ENCODE results near the gene RARB. TPM values are rescaled to one million over a fixed set of nuclear protein-coding genes. Genes with fewer than 3 reads are reported as not detected.

RARB gene
- total and polyA plus RNA-seq, 9 donors = 3.5 to 13.4 (median 7.9) TPM

DNA sequence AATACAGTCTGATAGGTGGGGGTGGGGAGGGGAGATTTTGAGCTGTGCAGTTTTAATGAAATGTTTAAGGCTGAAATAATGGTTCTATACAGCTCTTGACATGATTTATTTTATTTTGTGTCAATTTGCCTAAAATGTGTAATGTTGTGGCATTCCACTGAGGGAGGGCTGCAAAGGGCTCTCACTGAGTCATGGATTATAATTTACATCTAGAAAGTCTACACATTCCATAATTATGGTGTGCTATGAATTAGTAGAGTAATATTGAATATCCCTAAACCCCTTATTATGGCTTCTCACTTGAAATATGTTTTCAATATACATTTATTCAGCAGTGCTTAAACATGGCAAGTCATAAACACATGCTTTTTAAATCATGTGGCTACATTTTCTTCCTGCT, 103.9 kb downstream of the RARB start:
- DNase-seq = no peak
- no peaks in the 10 kb centered on the region for H3K9me3 ChIP-seq
- no peaks in the 10 kb centered on the region for H3K4me1 ChIP-seq (ENCODE audit: insufficient read depth)
- no peaks in the 10 kb centered on the region for H3K27me3 ChIP-seq
- no peak overlapping the region for H3K4me3 ChIP-seq
- intact Hi-C loops (cut with DNase I) = no loop called here
- TF ChIP-seq, protein P1, sequence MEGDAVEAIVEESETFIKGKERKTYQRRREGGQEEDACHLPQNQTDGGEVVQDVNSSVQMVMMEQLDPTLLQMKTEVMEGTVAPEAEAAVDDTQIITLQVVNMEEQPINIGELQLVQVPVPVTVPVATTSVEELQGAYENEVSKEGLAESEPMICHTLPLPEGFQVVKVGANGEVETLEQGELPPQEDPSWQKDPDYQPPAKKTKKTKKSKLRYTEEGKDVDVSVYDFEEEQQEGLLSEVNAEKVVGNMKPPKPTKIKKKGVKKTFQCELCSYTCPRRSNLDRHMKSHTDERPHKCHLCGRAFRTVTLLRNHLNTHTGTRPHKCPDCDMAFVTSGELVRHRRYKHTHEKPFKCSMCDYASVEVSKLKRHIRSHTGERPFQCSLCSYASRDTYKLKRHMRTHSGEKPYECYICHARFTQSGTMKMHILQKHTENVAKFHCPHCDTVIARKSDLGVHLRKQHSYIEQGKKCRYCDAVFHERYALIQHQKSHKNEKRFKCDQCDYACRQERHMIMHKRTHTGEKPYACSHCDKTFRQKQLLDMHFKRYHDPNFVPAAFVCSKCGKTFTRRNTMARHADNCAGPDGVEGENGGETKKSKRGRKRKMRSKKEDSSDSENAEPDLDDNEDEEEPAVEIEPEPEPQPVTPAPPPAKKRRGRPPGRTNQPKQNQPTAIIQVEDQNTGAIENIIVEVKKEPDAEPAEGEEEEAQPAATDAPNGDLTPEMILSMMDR (IDR thresholded peaks at IDR 0.05) = no peak
- TF ChIP-seq EP300 (IDR thresholded peaks at IDR 0.05) = no peak
- no peak for TF ChIP-seq POLR2A (IDR thresholded peaks at IDR 0.05)
- H3K36me3 ChIP-seq = no peaks in the 10 kb centered on the region
- no peak overlapping the region for H3K27ac ChIP-seq

DNA sequence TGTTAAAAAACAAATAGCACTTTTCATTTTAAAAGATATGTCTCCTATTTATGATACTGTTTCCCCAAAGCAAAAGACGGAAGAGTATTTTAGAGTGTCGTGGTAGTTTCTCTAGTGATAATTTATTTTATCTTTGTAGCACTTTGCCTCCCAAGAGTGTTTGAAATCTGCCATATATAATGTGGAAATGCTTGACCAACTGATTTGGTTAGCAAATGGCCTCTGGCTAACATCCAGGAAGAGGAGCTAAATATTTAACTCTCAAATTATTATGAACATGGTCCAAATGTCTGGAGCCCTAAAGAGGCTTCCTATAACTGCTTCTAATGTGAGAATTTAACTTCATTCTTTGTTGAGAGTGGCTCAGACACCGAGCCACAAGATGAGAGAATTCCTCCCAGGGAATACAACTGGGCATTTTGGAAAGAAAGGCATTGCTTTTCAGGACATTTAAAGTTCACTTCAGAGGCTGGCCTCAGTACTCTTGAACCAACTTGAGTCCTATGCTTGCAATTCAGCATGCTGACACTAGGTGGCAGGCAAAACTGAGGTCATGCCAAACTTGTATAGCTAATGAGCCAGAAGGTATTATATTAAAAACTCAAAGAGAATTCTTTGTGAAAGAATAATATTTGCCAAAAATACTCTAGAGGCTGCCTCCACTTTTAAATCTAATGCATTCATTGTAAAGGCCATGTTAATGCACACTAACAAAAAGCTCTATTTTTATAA, 104.5 kb downstream of the RARB start:
- no peaks in the 10 kb centered on the region for H3K27me3 ChIP-seq
- H3K4me3 ChIP-seq = no peak overlapping the region
- 80 to 86% (median 85%) methylated on average over 3 of the region's 3 CpGs for WGBS, 3 donors
- H3K4me1 ChIP-seq (ENCODE audit: insufficient read depth) = no peaks in the 10 kb centered on the region
- TF ChIP-seq POLR2A (IDR thresholded peaks at IDR 0.05) (no peak), EP300 (IDR thresholded peaks at IDR 0.05) (no peak)
- TF ChIP-seq, protein P1 (IDR thresholded peaks at IDR 0.05) = no peak
- H3K36me3 ChIP-seq = no peaks in the 10 kb centered on the region
- no peaks in the 10 kb centered on the region for H3K9me3 ChIP-seq
- intact Hi-C loops (cut with DNase I) = no loop called here
- no peak for DNase-seq
- no peak overlapping the region for H3K27ac ChIP-seq

GRCh38 chr3:25533399-25533798, 105.3 kb downstream of the RARB start:
- TF ChIP-seq POLR2A (IDR thresholded peaks at IDR 0.05) = no peak
- TF ChIP-seq, protein P1 (IDR thresholded peaks at IDR 0.05) = no peak
- no peak for TF ChIP-seq EP300 (IDR thresholded peaks at IDR 0.05)
- no peaks in the 10 kb centered on the region for H3K36me3 ChIP-seq
- no peak overlapping the region for H3K27ac ChIP-seq
- DNase-seq = no peak
- 59 to 77% (median 72%) methylated on average over 2 of the region's 2 CpGs for WGBS, 3 donors
- intact Hi-C loops (cut with DNase I) = no loop called here
- no peaks in the 10 kb centered on the region for H3K27me3 ChIP-seq
- no peaks in the 10 kb centered on the region for H3K9me3 ChIP-seq
- H3K4me3 ChIP-seq = no peak overlapping the region
- H3K4me1 ChIP-seq (ENCODE audit: insufficient read depth) = no peaks in the 10 kb centered on the region

GRCh38 chr3:25534007-25534406, 105.9 kb downstream of the RARB start:
- DNase-seq = no peak
- intact Hi-C loops (cut with DNase I) = no loop called here
- TF ChIP-seq POLR2A (IDR thresholded peaks at IDR 0.05) (no peak), EP300 (IDR thresholded peaks at IDR 0.05) (no peak)
- TF ChIP-seq, protein P1 (IDR thresholded peaks at IDR 0.05) = no peak
- Histone ChIP-seq H3K36me3 (no peaks in the 10 kb centered on the region), H3K27ac (no peak overlapping the region), H3K9me3 (no peaks in the 10 kb centered on the region), H3K27me3 (no peaks in the 10 kb centered on the region), H3K4me1 (ENCODE audit: insufficient read depth) (no peaks in the 10 kb centered on the region), H3K4me3 (no peak overlapping the region)
- 91 to 99% (median 97%) methylated on average over 1 of the region's 1 CpG for WGBS, 3 donors
